ENCODE measurements around the gene PHOX2B.

PHOX2B gene

GRCh38 chr4:41725254-41725653, 23.3 kb downstream of the PHOX2B start:
- Histone ChIP-seq H3K4me1 (ENCODE audit: control insufficient read depth, low read length) (no peaks in the 10 kb centered on the region), H4K20me1 (ENCODE audit: control insufficient read depth, insufficient read depth, low read depth, low read length) (no peaks in the 10 kb centered on the region), H3K27me3 (ENCODE audit: control insufficient read depth, low read length) (no peaks in the 10 kb centered on the region), H3K4me2 (ENCODE audit: low read length) (no peak overlapping the region), H3K36me3 (ENCODE audit: control insufficient read depth, low read length) (no peaks in the 10 kb centered on the region), H3K9me2 (replicated peaks; ENCODE audit: control insufficient read depth, low read length) (no peaks in the 10 kb centered on the region), H3K27ac (ENCODE audit: low read depth, low read length) (no peak overlapping the region), H3K4me3 (ENCODE audit: low read length) (no peak overlapping the region), H3K79me2 (ENCODE audit: control insufficient read depth, low read length) (no peaks in the 10 kb centered on the region), H3F3A (ENCODE audit: control insufficient read depth, insufficient read depth) (no peaks in the 10 kb centered on the region), H3K9me3 (ENCODE audit: control insufficient read depth, insufficient read depth, low read length) (peaks cover 3% of the 10 kb centered on the region; the same call in 1 of the 2 replicates)
- TF ChIP-seq EZH2phosphoT487 (IDR thresholded peaks at IDR 0.05; ENCODE audit: borderline replicate concordance, low read length) (no peak), CTCF (IDR thresholded peaks at IDR 0.05; ENCODE audit: low read depth, low read length, poor library complexity, severe bottlenecking) (peak; percentile 10)

GRCh38 chr4:41723286-41723685, 25.2 kb downstream of the PHOX2B start:
- H3K36me3 ChIP-seq (ENCODE audit: control insufficient read depth, low read length) = no peaks in the 10 kb centered on the region
- no peaks in the 10 kb centered on the region for H3F3A ChIP-seq (ENCODE audit: control insufficient read depth, insufficient read depth)
- H3K79me2 ChIP-seq (ENCODE audit: control insufficient read depth, low read length) = no peaks in the 10 kb centered on the region
- no peaks in the 10 kb centered on the region for H3K4me1 ChIP-seq (ENCODE audit: control insufficient read depth, low read length)
- no peaks in the 10 kb centered on the region for H3K9me2 ChIP-seq (replicated peaks; ENCODE audit: control insufficient read depth, low read length)
- no peak overlapping the region for H3K4me2 ChIP-seq (ENCODE audit: low read length)
- H3K27me3 ChIP-seq (ENCODE audit: control insufficient read depth, low read length) = no peaks in the 10 kb centered on the region
- no peaks in the 10 kb centered on the region for H4K20me1 ChIP-seq (ENCODE audit: control insufficient read depth, insufficient read depth, low read depth, low read length)
- no peak overlapping the region for H3K27ac ChIP-seq (ENCODE audit: low read depth, low read length)
- no peak overlapping the region for H3K4me3 ChIP-seq (ENCODE audit: low read length)
- no peak for TF ChIP-seq CTCF (IDR thresholded peaks at IDR 0.05; ENCODE audit: low read depth, low read length, poor library complexity, severe bottlenecking)
- TF ChIP-seq EZH2phosphoT487 (IDR thresholded peaks at IDR 0.05; ENCODE audit: borderline replicate concordance, low read length) = no peak
- H3K9me3 ChIP-seq (ENCODE audit: control insufficient read depth, insufficient read depth, low read length) = peaks cover 3% of the 10 kb centered on the region; the same call in 1 of the 2 replicates

GRCh38 chr4:41722181-41722580, 26.3 kb downstream of the PHOX2B start:
- no peak overlapping the region for H3K4me3 ChIP-seq (ENCODE audit: low read length)
- H3F3A ChIP-seq (ENCODE audit: control insufficient read depth, insufficient read depth) = no peaks in the 10 kb centered on the region
- peaks cover 3% of the 10 kb centered on the region; the same call in 1 of the 2 replicates for H3K9me3 ChIP-seq (ENCODE audit: control insufficient read depth, insufficient read depth, low read length)
- H4K20me1 ChIP-seq (ENCODE audit: control insufficient read depth, insufficient read depth, low read depth, low read length) = no peaks in the 10 kb centered on the region
- no peak overlapping the region for H3K4me2 ChIP-seq (ENCODE audit: low read length)
- no peaks in the 10 kb centered on the region for H3K36me3 ChIP-seq (ENCODE audit: control insufficient read depth, low read length)
- no peaks in the 10 kb centered on the region; the same call in 1 of the 2 replicates for H3K27me3 ChIP-seq (ENCODE audit: control insufficient read depth, low read length)
- TF ChIP-seq EZH2phosphoT487 (IDR thresholded peaks at IDR 0.05; ENCODE audit: borderline replicate concordance, low read length) (no peak), CTCF (IDR thresholded peaks at IDR 0.05; ENCODE audit: low read depth, low read length, poor library complexity, severe bottlenecking) (no peak)
- no peak overlapping the region for H3K27ac ChIP-seq (ENCODE audit: low read depth, low read length)
- no peaks in the 10 kb centered on the region for H3K4me1 ChIP-seq (ENCODE audit: control insufficient read depth, low read length)
- no peaks in the 10 kb centered on the region for H3K9me2 ChIP-seq (replicated peaks; ENCODE audit: control insufficient read depth, low read length)
- no peaks in the 10 kb centered on the region for H3K79me2 ChIP-seq (ENCODE audit: control insufficient read depth, low read length)
